ENCODE data around the gene CCDC188. TPM values are rescaled to one million over a fixed set of nuclear protein-coding genes. Genes with fewer than 3 reads are reported as not detected.

CCDC188 gene
- polyA plus RNA-seq (2013): 3.2 TPM

DNA sequence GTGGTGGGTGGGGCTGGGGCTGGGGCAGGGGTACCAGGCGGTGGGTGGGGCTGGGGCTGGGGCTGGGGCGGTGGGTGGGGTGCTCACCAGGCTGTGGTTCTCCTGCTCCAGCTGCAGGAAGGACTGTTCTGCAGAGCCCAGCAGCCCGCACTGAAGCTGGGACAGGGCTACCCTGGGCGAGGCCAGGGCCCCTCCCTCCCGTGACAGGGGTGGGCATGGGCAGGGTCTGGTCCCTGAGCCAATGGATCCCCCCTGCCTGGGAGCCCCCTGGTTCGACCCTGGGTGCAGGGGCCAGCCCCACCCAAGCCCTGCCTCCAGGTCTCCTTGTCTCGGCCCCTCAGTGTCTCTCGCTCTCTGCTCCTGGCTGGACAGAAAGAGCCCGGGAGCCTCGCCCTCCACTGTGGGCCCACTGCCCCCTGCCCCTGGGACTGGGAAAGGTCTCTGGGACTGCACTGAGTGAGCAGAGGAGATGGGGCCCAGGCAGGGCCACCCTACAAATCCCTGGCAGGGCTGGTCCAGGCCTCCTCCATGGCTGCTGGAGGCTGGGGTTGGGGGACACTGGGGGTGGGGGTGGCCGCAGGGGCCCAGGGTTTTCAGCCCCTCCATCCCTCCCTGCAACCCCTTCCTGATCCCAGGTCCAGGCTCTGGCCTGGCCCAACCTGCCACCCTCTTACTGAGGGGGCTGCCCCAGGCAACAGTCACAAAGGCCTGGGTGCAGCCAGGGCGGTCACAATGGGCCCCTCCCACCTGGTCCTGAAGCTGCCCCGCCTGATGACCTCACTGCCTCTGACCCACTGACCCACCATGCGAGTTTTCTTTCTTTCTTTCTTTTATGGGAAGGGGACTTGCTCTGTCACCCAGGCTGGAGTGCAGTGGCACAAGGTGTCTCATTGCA, at the start of gene CCDC188:
Gene CCDC188, minus strand, starts transcription at position 675 of the 895 bp plus-strand sequence. Its CDS starts 69 bp downstream, at position 606.
- Histone ChIP-seq H3K4me1 (ENCODE audit: control extremely low read depth in 1 of 4, control insufficient read depth in 4 of 4, insufficient read depth in 4 of 4, low read length in 3 of 4) (peaks cover 0 to 33% (median 21%) of the 10 kb centered on the region in 4 experiments), H3K9me3 (ENCODE audit: control extremely low read depth in 1 of 5, control insufficient read depth in 4 of 5, insufficient read depth in 2 of 5, low read depth in 1 of 5, low read length in 4 of 5) (no peaks in the 10 kb centered on the region), H3K36me3 (ENCODE audit: control insufficient read depth in 4 of 4, insufficient read depth in 4 of 4, low read length in 3 of 4) (peaks cover 0 to 3% (median 0%) of the 10 kb centered on the region in 4 experiments), H3K27ac (ENCODE audit: insufficient read depth in 1 of 2, low read depth in 1 of 2, low read length in 2 of 2, poor library complexity in 1 of 2, severe bottlenecking in 2 of 2) (no peak within 1 kb of the TSS), H3K4me3 (ENCODE audit: control insufficient read depth in 1 of 7, extremely low read depth in 1 of 7, insufficient read depth in 4 of 7, low read depth in 2 of 7, low read length in 6 of 7) (no peak within 1 kb of the TSS), H3K27me3 (replicated peaks in 2 of 5; ENCODE audit: control insufficient read depth in 4 of 5, insufficient read depth in 5 of 5, low read length in 4 of 5) (no peaks in the 10 kb centered on the region)
- 75% methylated on average over 12 of the region's 14 CpGs for WGBS (ENCODE audit: insufficient coverage)
- DNase-seq: no peak
- POLR2A ChIA-PET: no interaction called here
- CTCF ChIA-PET: interaction anchor here (3.6 kb wide), 1 partner anchor 134 kb away, joined by 14 read pairs; no protein-coding TSS in a partner anchor

DNA sequence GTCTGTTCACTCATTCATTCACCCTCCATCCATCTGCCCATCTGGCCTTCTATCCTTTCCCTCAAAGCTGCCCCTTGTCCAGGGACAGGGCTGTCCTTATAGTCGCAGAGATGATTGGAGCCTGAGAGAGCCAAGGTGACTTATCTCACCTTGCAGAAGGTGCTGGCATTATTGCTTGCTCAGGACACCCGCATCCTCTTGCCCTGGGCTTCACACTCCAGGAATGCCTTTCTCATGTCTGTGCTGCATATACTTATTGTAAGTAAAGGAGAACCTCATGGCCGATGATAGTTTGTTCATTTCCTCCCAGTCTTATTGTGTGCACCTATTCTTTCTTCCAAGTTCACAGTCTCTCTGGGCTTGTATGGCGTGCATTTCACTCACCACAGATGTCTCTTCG, 49.1 kb upstream of the CCDC188 start:
- Histone ChIP-seq H3K4me1 (ENCODE audit: control extremely low read depth in 1 of 4, control insufficient read depth in 4 of 4, insufficient read depth in 4 of 4, low read length in 3 of 4) (peaks cover 0 to 21% (median 8%) of the 10 kb centered on the region in 4 experiments), H3K36me3 (ENCODE audit: control insufficient read depth in 4 of 4, insufficient read depth in 4 of 4, low read length in 3 of 4) (no peaks in the 10 kb centered on the region), H3K9me3 (ENCODE audit: control extremely low read depth in 1 of 5, control insufficient read depth in 4 of 5, insufficient read depth in 2 of 5, low read depth in 1 of 5, low read length in 4 of 5) (no peaks in the 10 kb centered on the region), H3K4me3 (ENCODE audit: control insufficient read depth in 1 of 7, extremely low read depth in 1 of 7, insufficient read depth in 4 of 7, low read depth in 2 of 7, low read length in 6 of 7) (no peak overlapping the region), H3K27me3 (replicated peaks in 2 of 5; ENCODE audit: control insufficient read depth in 4 of 5, insufficient read depth in 5 of 5, low read length in 4 of 5) (no peaks in the 10 kb centered on the region), H3K27ac (ENCODE audit: insufficient read depth in 1 of 2, low read depth in 1 of 2, low read length in 2 of 2, poor library complexity in 1 of 2, severe bottlenecking in 2 of 2) (no peak overlapping the region)
- DNase-seq: no peak
- 100% methylated on average over 4 of the region's 5 CpGs for WGBS (ENCODE audit: insufficient coverage)
- ChIA-PET POLR2A (no interaction called here), CTCF (interaction anchor here (0.9 to 1.1 kb wide), 2 partner anchors 11 to 39 kb away, joined by 3 read pairs; no protein-coding TSS in a partner anchor)

DNA sequence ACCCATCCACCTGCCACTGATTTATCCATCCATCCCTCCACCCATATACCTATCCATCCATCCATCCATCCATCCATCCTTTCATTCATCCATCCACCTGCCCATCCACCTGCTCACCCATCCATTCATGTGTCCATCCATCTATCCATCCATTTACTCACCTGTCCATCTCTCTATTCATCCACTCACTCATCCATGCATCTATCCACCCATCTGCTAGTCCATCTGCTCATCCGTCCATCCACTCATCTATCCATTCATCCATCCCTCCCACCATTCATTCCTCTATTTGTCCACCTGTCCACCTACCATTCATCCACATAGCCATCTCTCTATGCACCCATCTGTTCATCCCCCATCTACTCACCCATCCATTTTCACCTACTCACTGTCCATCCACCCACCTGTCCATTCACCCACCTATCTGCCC, 48.6 kb upstream of the CCDC188 start:
- CTCF ChIA-PET: no interaction called here
- H3K27me3 ChIP-seq (replicated peaks in 2 of 5; ENCODE audit: control insufficient read depth in 4 of 5, insufficient read depth in 5 of 5, low read length in 4 of 5): no peaks in the 10 kb centered on the region

DNA sequence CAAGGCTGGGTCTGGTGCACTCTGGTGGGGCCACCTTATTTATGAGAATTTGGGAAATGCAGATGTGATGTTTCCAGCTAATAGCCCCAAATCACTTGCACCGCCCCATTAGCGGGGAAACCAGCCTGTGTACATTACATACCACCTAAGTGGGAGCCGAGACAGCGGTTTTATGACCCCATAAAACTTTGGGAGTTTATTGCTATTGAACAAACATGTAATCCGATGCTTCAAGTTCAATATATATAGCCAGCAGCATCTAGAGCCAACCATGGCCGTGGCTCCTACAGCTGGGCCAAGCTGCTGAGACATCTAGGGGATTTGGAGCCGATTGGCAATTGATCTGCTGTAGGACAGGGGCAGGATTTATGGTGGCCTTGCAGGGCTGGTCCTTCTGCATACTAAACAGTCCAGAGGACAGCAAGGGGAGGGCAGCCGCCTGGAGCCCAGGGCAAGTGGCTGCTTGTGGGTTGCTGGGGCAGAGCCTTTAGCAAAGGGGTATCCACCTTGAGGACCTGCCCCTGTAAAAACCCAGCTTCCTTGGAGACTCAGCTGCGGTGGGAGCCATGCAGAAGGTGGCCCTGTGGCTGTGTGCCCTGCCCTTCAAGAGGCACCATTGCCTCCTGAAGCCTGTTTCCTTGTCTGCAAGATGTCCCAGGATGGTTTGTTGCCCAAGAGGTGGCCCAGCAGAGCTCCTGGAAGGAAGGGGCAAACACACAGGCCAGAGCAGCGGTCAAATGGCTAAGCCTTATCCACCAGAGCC, 47.9 kb upstream of the CCDC188 start:
- ChIA-PET POLR2A (no interaction called here), CTCF (interaction anchor here (1.4 kb wide), 1 partner anchor 30 kb away, joined by 3 read pairs; no protein-coding TSS in a partner anchor)
- DNase-seq: no peak

More for the DNA sequence above, 48.6 kb upstream of the CCDC188 start:
- DNase-seq: no peak
- POLR2A ChIA-PET: no interaction called here
- Histone ChIP-seq H3K4me1 (ENCODE audit: control extremely low read depth in 1 of 4, control insufficient read depth in 4 of 4, insufficient read depth in 4 of 4, low read length in 3 of 4) (peaks cover 0 to 20% (median 10%) of the 10 kb centered on the region in 4 experiments), H3K27ac (ENCODE audit: insufficient read depth in 1 of 2, low read depth in 1 of 2, low read length in 2 of 2, poor library complexity in 1 of 2, severe bottlenecking in 2 of 2) (no peak overlapping the region), H3K9me3 (ENCODE audit: control extremely low read depth in 1 of 5, control insufficient read depth in 4 of 5, insufficient read depth in 2 of 5, low read depth in 1 of 5, low read length in 4 of 5) (no peaks in the 10 kb centered on the region), H3K4me3 (ENCODE audit: control insufficient read depth in 1 of 7, extremely low read depth in 1 of 7, insufficient read depth in 4 of 7, low read depth in 2 of 7, low read length in 6 of 7) (no peak overlapping the region), H3K36me3 (ENCODE audit: control insufficient read depth in 4 of 4, insufficient read depth in 4 of 4, low read length in 3 of 4) (no peaks in the 10 kb centered on the region)
- 100% methylated on average over 1 of the region's 1 CpG for WGBS (ENCODE audit: insufficient coverage)

DNA sequence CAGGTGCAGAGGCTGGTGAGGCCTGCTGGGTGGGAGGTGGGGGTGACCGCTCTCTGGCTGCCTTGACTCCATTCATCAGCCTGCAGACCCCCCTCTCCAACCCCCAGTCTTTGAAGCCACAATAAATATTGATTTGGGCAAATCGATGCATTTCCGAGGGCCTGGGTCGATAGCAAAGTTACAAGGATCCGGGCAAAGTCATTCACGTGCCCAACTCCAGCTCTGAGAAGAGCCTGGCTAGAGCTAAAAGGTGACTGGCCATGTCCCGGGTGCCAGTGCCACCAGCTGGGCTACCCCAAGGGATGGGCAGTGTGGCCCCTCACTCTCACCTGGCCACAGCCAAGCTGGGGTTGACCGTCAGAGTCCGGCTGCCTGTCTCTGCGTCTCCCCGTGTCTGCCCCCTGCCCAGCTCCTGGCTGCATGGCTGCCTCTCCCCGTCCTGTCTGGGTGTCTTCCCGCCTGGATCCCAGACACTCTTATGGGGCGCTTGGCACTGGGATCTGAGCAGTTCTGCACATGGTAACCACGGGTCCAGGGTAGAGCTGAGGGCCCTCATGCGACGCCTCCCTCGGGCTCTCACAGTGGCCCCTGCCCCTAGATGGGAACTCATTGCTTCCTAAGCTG, 46.7 kb upstream of the CCDC188 start:
- CTCF ChIA-PET: interaction anchor here (1.2 to 2.8 kb wide), 4 partner anchors 10 to 41 kb away, joined by 3 to 9 read pairs (median 5); no protein-coding TSS in a partner anchor
- Histone ChIP-seq H3K4me1 (ENCODE audit: control extremely low read depth in 1 of 4, control insufficient read depth in 4 of 4, insufficient read depth in 4 of 4, low read length in 3 of 4) (peaks cover 0 to 12% (median 5%) of the 10 kb centered on the region in 4 experiments), H3K36me3 (ENCODE audit: control insufficient read depth in 4 of 4, insufficient read depth in 4 of 4, low read length in 3 of 4) (no peaks in the 10 kb centered on the region), H3K27me3 (replicated peaks in 2 of 5; ENCODE audit: control insufficient read depth in 4 of 5, insufficient read depth in 5 of 5, low read length in 4 of 5) (no peaks in the 10 kb centered on the region), H3K27ac (ENCODE audit: insufficient read depth in 1 of 2, low read depth in 1 of 2, low read length in 2 of 2, poor library complexity in 1 of 2, severe bottlenecking in 2 of 2) (no peak overlapping the region), H3K4me3 (ENCODE audit: control insufficient read depth in 1 of 7, extremely low read depth in 1 of 7, insufficient read depth in 4 of 7, low read depth in 2 of 7, low read length in 6 of 7) (no peak overlapping the region), H3K9me3 (ENCODE audit: control extremely low read depth in 1 of 5, control insufficient read depth in 4 of 5, insufficient read depth in 2 of 5, low read depth in 1 of 5, low read length in 4 of 5) (no peaks in the 10 kb centered on the region)
- POLR2A ChIA-PET: no interaction called here
- 88% methylated on average over 17 of the region's 18 CpGs for WGBS (ENCODE audit: insufficient coverage)
- DNase-seq: no peak

More for the DNA sequence above, 47.9 kb upstream of the CCDC188 start:
- Histone ChIP-seq H3K9me3 (ENCODE audit: control extremely low read depth in 1 of 5, control insufficient read depth in 4 of 5, insufficient read depth in 2 of 5, low read depth in 1 of 5, low read length in 4 of 5) (no peaks in the 10 kb centered on the region), H3K4me1 (ENCODE audit: control extremely low read depth in 1 of 4, control insufficient read depth in 4 of 4, insufficient read depth in 4 of 4, low read length in 3 of 4) (peaks cover 0 to 14% (median 7%) of the 10 kb centered on the region in 4 experiments), H3K4me3 (ENCODE audit: control insufficient read depth in 1 of 7, extremely low read depth in 1 of 7, insufficient read depth in 4 of 7, low read depth in 2 of 7, low read length in 6 of 7) (no peak overlapping the region), H3K27ac (ENCODE audit: insufficient read depth in 1 of 2, low read depth in 1 of 2, low read length in 2 of 2, poor library complexity in 1 of 2, severe bottlenecking in 2 of 2) (no peak overlapping the region), H3K36me3 (ENCODE audit: control insufficient read depth in 4 of 4, insufficient read depth in 4 of 4, low read length in 3 of 4) (no peaks in the 10 kb centered on the region), H3K27me3 (replicated peaks in 2 of 5; ENCODE audit: control insufficient read depth in 4 of 5, insufficient read depth in 5 of 5, low read length in 4 of 5) (no peaks in the 10 kb centered on the region)
- 99% methylated on average over 9 of the region's 10 CpGs for WGBS (ENCODE audit: insufficient coverage)

DNA sequence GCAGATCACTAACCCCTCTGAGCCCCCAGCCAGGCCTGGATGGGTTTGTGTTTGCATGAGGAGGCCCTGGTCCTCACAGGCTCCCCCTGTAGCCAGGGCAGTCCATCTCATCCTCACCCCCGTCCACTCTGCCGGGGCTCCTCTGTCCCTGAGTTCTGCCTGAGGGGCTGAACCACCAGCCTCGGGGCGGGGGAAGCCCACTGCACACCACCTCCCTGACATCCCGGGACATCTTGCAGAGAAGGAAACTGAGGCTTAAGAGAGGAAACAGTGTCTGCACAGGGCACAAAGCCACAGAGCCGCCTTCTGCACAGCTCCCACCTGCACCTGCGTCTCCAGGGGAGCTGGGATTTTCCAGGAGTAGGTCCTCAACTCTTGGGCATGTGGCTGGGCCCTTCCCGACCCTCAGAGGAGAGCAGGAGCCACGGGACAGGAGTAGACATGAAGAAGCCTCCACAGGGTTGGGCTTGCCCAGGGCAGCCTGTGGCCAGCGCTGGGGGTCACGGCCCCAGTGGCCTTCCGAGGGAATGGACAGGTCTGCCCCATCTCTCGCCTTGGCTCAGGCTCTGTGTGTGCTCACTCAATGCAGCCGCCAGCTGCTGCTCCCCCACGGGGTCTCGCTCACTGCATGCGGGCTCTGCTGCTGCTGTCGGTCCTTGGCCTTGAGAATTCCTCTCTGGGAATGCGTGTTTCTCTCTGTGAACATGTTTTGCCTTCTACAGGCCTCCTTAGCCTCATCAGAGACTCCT, 45.4 kb upstream of the CCDC188 start:
- no peak for DNase-seq
- H3K27me3 ChIP-seq (replicated peaks in 2 of 5; ENCODE audit: control insufficient read depth in 4 of 5, insufficient read depth in 5 of 5, low read length in 4 of 5): no peaks in the 10 kb centered on the region
- no peaks in the 10 kb centered on the region for H3K9me3 ChIP-seq (ENCODE audit: control extremely low read depth in 1 of 5, control insufficient read depth in 4 of 5, insufficient read depth in 2 of 5, low read depth in 1 of 5, low read length in 4 of 5)
- no peak overlapping the region for H3K27ac ChIP-seq (ENCODE audit: insufficient read depth in 1 of 2, low read depth in 1 of 2, low read length in 2 of 2, poor library complexity in 1 of 2, severe bottlenecking in 2 of 2)
- WGBS (ENCODE audit: insufficient coverage): 92% methylated on average over 19 of the region's 19 CpGs
- peaks cover 0 to 12% (median 5%) of the 10 kb centered on the region in 4 experiments for H3K4me1 ChIP-seq (ENCODE audit: control extremely low read depth in 1 of 4, control insufficient read depth in 4 of 4, insufficient read depth in 4 of 4, low read length in 3 of 4)
- ChIA-PET CTCF (interaction anchor here (0.7 to 2.8 kb wide), 9 partner anchors 9 to 88 kb away, joined by 3 to 9 read pairs (median 4); no protein-coding TSS in a partner anchor), POLR2A (no interaction called here)
- H3K36me3 ChIP-seq (ENCODE audit: control insufficient read depth in 4 of 4, insufficient read depth in 4 of 4, low read length in 3 of 4): no peaks in the 10 kb centered on the region
- no peak overlapping the region for H3K4me3 ChIP-seq (ENCODE audit: control insufficient read depth in 1 of 7, extremely low read depth in 1 of 7, insufficient read depth in 4 of 7, low read depth in 2 of 7, low read length in 6 of 7)

All from common myeloid progenitor, CD34-positive (primary cell).